Astrocyte (in vitro differentiated cells and primary cell): ENCODE data around the gene SMTN.

ENCODE experiments used
- EZH2 ChIP-seq: IDR thresholded peaks from 2 replicates; pipeline ENCODE4 v1.6.1; 2012; ENCODE audit warnings: mild to moderate bottlenecking, low read length, inconsistent platforms; ENCODE audit not compliant: insufficient read depth
- TF ChIP-seq, protein P1 (sequence below): IDR thresholded peaks from 2 replicates; pipeline ENCODE4 v1.5.1; 2011; ENCODE audit warnings: low read depth, mild to moderate bottlenecking, inconsistent platforms, low read length, moderate library complexity; ENCODE audit not compliant: insufficient read depth

- TF ChIP-seq, protein P1, sequence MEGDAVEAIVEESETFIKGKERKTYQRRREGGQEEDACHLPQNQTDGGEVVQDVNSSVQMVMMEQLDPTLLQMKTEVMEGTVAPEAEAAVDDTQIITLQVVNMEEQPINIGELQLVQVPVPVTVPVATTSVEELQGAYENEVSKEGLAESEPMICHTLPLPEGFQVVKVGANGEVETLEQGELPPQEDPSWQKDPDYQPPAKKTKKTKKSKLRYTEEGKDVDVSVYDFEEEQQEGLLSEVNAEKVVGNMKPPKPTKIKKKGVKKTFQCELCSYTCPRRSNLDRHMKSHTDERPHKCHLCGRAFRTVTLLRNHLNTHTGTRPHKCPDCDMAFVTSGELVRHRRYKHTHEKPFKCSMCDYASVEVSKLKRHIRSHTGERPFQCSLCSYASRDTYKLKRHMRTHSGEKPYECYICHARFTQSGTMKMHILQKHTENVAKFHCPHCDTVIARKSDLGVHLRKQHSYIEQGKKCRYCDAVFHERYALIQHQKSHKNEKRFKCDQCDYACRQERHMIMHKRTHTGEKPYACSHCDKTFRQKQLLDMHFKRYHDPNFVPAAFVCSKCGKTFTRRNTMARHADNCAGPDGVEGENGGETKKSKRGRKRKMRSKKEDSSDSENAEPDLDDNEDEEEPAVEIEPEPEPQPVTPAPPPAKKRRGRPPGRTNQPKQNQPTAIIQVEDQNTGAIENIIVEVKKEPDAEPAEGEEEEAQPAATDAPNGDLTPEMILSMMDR = no peak
- TF ChIP-seq EZH2 = no peak
Observed at GRCh38 chr22:31055635-31056159, 25.4 kb upstream of the SMTN start.
